Head of caudate nucleus (tissue), 42 donors: ENCODE measurements around the gene POLD4.

ENCODE experiments used
- DNase-seq, 42 donors: peaks; one replicate each; pipeline versions ENCODE4 v3.0.0 to v3.0.0-alpha.2; 2020 to 2021; ENCODE audit warnings: mixed read lengths in 7 of 42
- intact Hi-C: fragments of 100-400 bp; cut with DNase I; formaldehyde crosslinking; loops from one replicate; pipeline ENCODE4 v1.15.0; 2022

POLD4 gene

DNA sequence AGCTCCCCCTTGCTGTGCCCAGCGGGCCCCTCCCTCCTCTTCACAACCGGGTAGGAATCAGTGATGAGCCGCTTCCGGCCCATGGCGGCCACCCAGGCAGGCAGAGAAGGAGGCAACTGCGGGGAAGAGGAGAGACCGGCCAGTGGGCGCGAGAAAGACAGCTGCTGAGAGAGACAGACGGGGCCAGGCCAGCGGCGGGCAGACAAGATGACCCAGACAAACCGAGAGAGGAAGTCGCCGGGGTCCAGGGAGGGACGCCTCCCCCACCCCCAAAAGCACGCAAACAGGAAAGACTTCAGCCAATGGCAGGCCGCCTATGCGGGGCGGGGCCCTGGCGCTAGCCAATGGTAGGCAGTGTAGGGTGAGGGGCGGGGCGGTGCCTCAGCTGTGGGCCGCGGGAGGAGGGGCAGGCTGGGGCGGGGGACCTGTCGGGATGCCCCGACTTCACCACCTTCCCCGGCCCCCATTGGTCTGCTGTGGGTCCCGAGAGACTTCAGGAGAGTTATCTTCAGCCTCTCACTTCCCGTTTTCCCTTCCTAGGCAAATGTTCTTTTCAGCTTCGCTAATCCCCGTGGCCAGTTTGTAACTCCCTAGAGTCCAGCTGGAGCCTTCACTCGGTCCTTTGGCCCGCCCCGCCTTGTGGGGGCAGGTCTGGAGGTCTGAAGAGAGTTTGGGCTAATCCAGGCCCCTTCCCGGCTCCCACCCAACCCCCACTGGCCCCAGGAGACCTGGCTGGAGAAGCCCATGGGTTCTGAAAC, at the start of gene POLD4:
Gene POLD4 (minus strand): TSS at position 230 of the 758 bp plus-strand sequence. CDS start 147 bp downstream, at position 83.
- DNase-seq, result peak; percentile 97 to 99 (median 99)
- intact Hi-C loops, result loop anchor here (5.0 kb wide), 1 partner anchor 39 kb away; the partner anchor contains the start of gene RAD9A

DNA sequence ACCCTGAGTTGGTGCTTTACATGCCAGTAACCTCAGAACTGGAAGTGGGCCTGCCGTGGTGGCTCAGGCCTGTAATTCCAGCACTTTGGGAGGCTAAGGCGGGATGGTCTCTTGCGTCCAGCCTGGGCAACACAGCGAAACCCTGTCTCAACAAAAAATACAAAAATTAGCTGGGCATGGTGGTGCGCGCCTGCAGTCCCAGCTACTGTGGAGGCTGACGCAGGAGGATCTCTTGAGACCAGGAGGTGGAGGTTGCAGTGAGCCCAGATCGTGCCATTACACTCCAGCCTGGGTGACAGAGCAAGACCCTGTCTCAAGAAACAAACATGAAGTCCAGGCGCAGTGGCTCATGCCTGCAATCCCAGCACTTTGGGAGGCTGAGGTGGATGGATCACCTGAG, 49.7 kb upstream of the POLD4 start:
- DNase-seq, result peak in 2 of 42 donors; percentile 4 to 36
- intact Hi-C loops, result loop anchor here (5.0 kb wide), 2 partner anchors 64 to 79 kb away; partner anchors contain the start of genes AIP and TMEM134

DNA sequence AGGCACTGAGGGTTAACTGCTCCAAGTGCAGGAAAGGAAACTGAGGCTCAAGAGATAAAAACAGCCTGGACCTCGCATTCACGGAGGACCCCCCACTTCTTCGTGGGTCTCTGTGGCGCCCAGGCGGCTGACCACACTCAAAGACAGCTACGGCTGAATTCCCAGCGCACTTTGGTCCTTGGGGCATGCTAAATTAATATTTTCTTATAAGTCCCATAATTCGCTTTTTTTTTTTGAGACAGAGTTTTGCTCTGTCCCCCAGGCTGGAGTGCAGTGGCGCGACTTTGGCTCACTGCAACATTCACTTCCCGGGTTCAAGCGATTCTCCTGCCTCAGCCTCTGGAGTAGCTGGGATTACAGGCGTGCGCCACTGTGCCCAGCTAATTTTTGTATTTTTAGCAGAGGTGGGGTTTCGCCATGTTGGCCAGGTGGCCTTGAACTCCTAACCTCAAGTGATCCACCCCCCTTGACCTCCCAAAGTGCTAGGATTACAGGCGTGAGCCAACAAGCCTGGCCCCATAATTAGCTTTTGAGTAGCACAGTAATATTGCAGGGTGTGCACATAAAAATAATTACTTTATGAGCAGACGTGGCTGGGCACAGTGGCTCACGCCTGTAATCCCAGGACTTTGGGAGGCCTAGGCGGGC, 49.0 kb upstream of the POLD4 start:
- DNase-seq, result peak in 1 of 42 donors; percentile 1

DNA sequence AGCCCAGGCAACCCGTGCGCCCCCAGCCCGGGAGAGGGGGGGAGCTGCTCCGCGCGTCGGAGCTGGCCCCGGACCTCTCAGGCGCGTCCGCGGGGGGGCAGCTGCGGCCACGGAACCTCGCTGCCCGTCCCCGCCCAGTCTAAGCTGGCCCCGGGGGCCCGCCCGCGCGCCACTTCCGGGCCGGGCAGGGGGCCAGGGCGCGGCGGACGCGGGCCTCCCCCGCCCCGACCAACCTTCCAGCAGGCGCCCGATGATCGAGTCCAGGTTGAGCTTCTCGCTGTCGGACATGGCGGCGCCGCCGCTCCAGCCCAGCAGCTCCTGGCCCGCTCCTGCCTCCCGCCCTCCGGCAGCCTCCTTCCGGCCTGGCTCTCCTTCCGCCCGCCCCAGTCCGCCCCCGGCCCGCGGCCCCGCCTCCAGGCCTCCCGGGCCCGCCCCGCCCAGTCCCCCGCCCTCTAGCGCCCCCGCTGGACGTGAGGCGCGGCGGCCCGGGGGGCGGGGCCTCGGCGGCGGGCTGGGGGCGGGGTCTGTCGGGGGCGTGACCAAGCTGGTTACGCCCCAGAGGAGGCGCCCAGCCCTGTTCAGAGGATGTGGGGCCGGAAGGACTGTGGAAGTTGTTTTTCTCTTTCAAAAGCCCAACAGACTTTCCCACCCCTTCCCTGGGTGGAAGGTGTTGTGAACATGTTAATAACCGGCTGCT, 48.3 kb upstream of the POLD4 start, which contains the start of gene PPP1CA:
Gene PPP1CA (minus strand): TSS at position 364 of the 697 bp plus-strand sequence. CDS start 76 bp downstream, at position 288.
- DNase-seq, result peak; percentile 80 to 97 (median 94)
- intact Hi-C loops, result loop anchor here (5.0 kb wide), 2 partner anchors 66 to 81 kb away; partner anchors contain the start of genes AIP and TMEM134

More for the DNA sequence above, 49.0 kb upstream of the POLD4 start:
- intact Hi-C loops, result loop anchor here (5.0 kb wide), 2 partner anchors 65 to 80 kb away; partner anchors contain the start of genes AIP and TMEM134

DNA sequence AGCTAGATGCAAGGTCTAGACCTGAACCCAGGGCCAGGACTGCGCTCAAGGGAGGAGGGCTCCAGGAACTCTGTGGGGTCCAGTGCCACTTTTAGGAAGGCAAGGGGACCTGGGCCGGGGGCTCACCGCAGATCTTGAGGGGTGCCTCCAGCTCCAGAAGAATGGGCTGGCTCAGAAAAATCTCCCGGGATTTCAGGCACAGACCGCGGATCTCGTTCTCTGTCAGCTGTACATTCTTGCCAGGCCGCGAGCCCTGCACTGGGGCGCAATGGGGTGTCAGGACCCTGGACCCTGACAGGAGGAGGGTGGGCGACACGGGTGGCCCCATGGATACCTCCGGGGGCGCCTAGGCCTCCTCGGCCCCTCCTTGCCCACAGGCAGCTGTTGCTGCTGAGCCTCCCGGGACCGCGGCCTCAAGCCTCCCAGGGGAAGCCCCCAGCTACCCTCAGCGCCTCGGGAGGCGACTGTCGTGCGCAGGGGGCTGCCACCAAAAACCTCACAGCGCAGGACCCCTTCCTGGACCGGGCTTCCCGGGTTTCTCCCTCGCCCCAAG, 47.7 kb upstream of the POLD4 start:
- peak in 1 of 42 donors; percentile 39 for DNase-seq
- intact Hi-C loops, result loop anchor here (5.0 kb wide), 2 partner anchors 66 to 81 kb away; partner anchors contain the start of genes AIP and TMEM134

DNA sequence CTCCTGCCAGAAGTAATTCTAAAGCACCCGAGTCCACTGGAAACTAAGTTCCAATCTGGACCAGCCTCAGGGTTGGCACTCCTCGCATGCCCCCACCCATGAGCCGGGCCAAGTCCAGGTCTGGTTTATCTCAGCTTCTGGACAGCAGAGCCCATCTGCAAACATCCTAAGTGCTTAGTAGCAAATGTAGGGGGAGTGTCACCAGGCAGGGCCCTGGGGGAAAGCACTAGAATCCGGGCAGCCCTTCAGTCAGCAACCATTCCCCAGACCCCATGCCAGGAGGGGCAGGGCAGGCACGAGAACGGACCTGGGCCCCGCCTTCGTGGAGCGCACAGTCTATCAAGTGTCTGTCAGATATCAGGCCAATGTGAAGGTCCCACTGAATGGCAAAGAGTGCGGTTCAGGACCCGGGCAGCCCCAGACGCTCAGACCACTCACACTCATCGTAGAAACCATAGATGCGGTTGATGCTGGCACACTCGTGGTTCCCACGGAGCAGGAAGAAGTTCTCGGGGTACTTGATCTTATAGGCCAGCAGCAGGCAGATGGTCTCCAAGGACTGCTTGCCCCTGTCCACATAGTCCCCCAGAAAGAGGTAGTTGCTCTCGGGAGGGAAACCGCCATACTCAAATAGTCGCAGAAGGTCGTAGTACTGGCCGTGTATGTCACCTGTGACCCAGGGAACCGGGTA, 47.0 kb upstream of the POLD4 start:
- intact Hi-C loops, result loop anchor here (5.0 kb wide), 2 partner anchors 67 to 82 kb away; partner anchors contain the start of genes AIP and TMEM134
- DNase-seq, result no peak

DNA sequence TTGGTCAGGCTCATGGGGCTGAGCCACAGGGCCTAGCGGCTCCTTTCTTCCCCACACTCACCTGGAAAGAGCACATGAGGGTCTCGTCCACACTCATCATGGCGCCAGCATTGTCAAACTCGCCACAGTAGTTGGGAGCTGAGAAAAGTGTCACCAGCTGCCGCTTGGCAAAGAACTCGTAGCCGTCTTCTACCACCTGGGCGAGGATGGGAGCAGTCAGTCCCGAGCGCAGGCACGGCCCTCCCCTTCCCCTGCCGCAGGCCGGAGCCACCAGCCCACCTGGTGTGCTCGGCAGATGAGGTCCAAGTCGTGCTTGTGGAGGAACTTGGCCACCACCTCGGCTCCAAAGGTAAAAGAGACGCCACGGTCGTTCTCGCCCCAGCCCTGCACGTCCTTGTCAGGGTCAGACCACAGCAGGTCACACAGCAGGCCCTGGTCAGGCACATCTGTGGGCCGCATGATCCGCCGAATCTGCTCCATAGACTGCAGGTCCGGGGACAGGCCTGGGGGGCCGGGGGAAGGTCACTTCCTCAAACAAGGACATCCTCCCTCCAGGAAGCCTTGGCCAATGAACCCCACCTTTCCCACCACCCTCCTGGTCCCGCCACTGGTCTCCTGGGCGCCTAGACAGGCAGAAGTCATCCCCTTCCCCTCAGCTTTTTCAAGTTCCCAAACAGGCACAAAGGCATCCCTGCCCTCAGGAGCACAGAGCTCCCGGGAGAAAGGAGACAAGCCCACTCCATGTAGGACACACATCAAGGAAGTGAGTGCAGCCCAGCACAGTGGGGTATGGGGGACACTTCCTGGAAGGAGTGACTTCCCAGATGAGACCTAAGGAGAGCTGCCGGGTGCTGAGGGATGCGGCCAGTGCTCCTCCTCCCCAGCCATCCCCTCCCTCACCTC, 45.6 kb upstream of the POLD4 start:
- peak in 1 of 42 donors; percentile 35 for DNase-seq
- intact Hi-C loops, result no loop called here

DNA sequence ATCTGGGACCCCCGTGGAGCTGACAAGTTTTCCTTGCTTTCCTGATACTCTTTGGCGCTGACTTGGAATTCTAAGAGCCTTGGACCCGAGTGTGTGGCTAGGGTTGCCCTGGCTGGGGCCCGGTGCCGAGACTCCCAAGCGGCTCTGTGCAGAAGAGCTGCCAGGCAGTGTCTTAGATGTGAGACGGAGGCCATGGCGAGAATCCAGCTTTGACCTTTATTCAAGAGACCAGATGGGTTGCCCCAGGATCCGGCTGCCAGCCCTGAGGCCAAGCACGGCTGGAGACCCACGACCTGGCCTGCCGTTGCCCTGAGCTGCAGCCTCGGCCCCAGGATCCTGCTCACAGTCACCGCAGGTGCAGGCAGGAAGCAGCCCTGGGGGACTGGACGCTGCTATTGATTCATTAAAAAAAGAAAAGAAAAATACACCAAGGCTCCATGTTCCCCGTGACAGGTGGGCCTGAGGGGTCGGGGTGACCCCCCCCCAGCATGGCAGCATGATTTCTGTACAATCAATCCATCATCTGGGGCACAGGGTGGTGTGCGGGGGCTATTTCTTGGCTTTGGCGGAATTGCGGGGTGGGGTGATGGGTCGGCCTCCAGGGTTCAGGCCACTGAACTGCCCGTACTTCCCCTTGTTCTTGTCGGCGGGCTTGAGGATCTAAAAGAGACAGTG, 44.8 kb upstream of the POLD4 start:
- peak in 2 of 42 donors; percentile 14 to 21 for DNase-seq
- intact Hi-C loops, result no loop called here

DNA sequence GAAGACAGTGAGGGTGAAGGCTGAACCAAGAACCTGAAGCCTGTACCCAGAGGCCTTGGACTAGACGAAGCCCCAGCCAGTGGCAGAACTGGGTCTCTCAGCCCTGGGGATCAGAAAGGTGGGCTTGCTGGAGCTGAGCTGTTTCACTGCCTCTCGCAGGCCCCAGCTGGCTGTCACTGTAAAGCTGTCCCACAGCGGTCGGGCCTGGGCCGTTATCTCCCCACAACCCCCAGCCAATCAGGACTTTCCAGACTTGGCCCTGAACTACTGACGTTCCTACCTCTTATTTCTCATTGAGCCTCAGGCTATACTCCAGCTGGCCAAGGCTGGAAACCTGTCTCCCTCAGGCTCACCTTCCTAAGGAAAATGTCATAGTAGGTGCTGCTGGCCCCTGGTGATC, 44.2 kb upstream of the POLD4 start:
- DNase-seq, result peak in 1 of 42 donors; percentile 13
- intact Hi-C loops, result no loop called here

DNA sequence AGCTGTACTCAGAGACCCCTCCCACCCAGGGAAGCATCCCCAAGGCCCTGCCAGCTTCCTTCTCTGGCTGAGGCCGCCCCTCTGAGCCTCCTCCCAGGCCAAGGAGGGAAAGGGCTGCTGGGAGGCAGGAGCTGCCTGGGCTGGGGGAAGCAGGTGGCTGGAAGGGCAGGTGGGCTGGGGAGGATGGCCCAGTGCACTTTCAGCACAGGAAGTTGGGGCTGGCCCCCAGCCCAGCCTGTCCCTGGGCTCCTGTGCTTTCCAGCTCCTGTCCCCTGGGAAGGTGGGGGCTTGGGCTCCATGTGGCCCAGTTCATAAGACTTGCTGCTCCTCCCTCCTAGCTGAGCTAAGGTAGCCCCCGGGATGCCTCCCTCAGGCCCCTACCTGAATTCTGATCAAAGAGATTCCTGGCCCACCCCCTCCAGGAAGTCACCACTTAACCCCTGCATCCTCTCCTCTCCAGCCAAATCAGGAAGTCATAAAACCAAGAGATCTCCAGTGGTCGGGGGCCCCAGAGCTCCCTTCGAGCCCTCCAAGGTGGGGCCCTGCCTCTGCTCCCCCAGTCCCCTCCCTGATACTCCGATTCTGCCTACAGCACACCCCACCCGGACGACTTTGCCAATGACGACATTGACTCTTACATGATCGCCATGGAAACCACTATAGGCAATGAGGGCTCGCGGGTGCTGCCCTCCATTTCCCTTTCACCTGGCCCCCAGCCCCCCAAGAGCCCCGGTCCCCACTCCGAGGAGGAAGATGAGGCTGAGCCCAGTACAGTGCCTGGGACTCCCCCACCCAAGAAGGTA, 43.4 kb upstream of the POLD4 start:
- peak in 3 of 42 donors; percentile 3 to 13 (median 10) for DNase-seq
- intact Hi-C loops, result no loop called here

DNA sequence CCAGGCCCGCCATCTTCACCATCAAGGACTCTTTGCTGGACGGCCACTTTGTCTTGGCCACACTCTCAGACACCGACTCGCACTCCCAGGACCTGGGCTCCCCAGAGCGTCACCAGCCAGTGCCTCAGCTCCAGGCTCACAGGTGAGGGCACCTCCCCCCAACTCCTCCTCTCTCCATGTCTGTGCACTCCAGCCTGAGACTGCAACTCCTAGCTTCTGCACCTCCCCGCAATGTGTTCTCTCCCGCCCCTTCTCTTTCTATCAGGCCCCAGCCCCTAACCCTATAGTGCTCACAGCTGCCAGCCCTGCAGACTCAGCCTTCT, 42.9 kb upstream of the POLD4 start:
- DNase-seq, result peak in 7 of 42 donors; percentile 21 to 70 (median 44)
- intact Hi-C loops, result no loop called here

DNA sequence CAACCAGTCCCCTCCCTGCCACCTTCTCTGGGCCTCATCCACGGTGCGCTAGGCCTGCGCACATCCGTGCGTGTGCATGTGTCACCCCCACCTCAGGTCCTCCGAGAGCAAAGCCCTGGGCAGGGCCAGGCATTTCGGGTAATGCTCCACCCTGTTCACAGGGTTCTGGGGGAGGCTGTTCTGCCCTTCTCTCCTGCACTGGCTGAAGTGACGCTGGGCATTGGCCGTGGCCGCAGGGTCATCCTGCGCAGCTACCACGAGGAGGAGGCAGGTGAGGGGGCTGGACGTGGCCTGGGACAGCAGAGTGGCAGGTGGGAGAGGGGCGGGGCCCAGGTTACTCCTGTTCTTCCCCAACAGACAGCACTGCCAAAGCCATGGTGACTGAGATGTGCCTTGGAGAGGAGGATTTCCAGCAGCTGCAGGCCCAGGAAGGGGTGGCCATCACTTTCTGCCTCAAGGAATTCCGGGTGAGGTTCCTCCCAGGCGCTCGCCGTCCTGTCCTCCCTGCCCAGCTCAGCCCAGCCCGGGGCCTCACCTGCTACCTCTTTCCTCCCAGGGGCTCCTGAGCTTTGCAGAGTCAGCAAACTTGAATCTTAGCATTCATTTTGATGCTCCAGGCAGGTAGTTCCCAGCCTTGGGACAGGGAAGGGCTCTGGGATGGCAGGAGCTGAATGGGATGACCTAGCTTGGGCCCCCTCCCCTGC, 42.4 kb upstream of the POLD4 start:
- intact Hi-C loops, result no loop called here
- peak in 1 of 42 donors; percentile 4 for DNase-seq

DNA sequence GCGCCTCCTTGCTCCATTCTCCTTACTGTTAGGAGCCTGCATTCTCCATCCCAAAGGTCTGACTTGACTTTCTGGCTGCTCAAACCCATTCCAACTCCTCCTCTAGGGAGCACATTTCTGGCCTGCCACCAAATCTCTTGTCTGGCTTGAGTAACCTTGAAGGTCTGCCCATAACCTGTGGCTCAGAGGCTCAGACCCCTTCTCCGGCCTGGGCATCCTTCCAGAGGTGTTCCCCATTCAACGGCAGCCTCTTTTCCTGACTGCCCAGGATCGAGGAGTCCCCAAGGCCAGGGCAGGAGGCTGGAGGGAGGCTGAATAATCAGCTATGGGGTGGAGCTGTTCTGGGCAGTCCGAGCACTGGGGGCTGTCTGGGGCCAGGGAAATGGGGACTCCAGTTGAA, 40.6 kb upstream of the POLD4 start:
- no peak for DNase-seq
- intact Hi-C loops, result loop anchor here (5.0 kb wide), 2 partner anchors 42 to 113 kb away; partner anchors contain the start of genes CDK2AP2, PITPNM1 and POLD4

DNA sequence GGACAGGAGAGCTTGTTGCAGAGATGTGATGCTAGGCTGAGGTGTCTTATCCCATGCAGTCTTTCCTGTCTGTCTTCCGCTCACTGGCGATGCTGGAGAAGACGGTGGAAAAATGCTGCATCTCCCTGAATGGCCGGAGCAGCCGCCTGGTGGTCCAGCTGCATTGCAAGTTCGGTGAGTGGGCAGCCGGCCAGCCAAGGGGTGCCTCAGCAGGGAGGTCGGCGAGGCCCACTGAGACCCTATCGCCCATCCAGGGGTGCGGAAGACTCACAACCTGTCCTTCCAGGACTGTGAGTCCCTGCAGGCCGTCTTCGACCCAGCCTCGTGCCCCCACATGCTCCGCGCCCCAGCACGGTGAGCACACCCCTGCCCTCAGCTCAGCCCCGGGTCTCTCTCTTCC, 40.1 kb upstream of the POLD4 start:
- intact Hi-C loops, result loop anchor here (5.0 kb wide), 2 partner anchors 41 to 114 kb away; partner anchors contain the start of genes CDK2AP2, PITPNM1 and POLD4
- no peak for DNase-seq

DNA sequence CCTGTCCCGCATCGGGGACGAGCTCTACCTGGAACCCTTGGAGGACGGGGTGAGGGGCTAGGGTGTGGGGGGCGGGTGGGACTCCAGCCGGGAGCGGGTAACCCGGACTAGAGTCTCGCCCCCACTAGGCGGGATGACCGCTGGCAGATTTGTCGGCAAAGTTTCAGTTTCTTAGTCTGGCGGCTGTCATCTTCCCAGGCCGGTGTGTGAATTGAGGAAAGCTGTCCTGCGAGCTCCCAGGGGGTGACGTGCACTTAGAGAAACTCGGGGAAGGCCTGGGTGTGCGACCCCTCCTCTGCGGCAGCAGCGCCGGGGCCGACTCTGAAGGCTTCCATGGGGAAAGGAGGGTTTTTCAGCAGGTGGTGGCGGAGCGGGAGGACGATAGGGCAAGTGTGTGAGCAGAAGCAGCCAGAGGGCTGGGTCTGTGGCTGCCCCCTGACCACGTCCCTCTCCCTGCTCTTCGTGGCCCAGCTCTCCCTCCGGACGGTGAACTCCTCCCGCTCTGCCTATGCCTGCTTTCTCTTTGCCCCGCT, 38.9 kb upstream of the POLD4 start:
- intact Hi-C loops, result loop anchor here (5.0 kb wide), 2 partner anchors 40 to 115 kb away; partner anchors contain the start of genes CDK2AP2, PITPNM1 and POLD4
- peak in 1 of 42 donors; percentile 8 for DNase-seq
